Osteocyte (in vitro differentiated cells): Measurements from ENCODE around the gene IFT88. TPM values are rescaled to one million over a fixed set of nuclear protein-coding genes. Genes with fewer than 3 reads are reported as not detected.

Source experiments
- DNase-seq: peaks from one replicate; pipeline ENCODE4 v3.0.0; 2021; ENCODE audit warnings: mixed read lengths; ENCODE audit not compliant: unreplicated experiment; ENCODE audit errors: extremely low spot score
- H3K27ac Mint-ChIP-seq: one replicate; pipeline ENCODE4 v1.8.0; 2021; ENCODE audit warnings: mild to moderate bottlenecking, mixed read lengths; ENCODE audit not compliant: unreplicated experiment
- H3K27me3 Mint-ChIP-seq: one replicate; pipeline ENCODE4 v1.8.0; 2021; ENCODE audit warnings: mixed read lengths; ENCODE audit not compliant: unreplicated experiment
- H3K36me3 Mint-ChIP-seq: one replicate; pipeline ENCODE4 v1.8.0; 2021; ENCODE audit warnings: mixed read lengths; ENCODE audit not compliant: unreplicated experiment
- H3K4me1 Mint-ChIP-seq: one replicate; pipeline ENCODE4 v1.8.0; 2021; ENCODE audit warnings: mixed read lengths; ENCODE audit not compliant: unreplicated experiment
- H3K4me3 Mint-ChIP-seq: one replicate; pipeline ENCODE4 v1.8.0; 2021; ENCODE audit warnings: mild to moderate bottlenecking, moderate library complexity, mixed read lengths; ENCODE audit not compliant: unreplicated experiment
- H3K9me3 Mint-ChIP-seq: one replicate; pipeline ENCODE4 v1.8.0; 2021; ENCODE audit warnings: mixed read lengths; ENCODE audit not compliant: unreplicated experiment
- total RNA-seq: library from RNA; stranded (reverse); gene quantifications from 2 replicates; pipeline ENCODE4 v1.2.1, GENCODE V29; 2021
- TF ChIP-seq, protein P1 (sequence below): fragments of 200-600 bp; sonication (generic); IDR thresholded peaks from 2 replicates; pipeline ENCODE4 v1.5.0; 2021; ENCODE audit warnings: antibody characterized with exemption, mild to moderate bottlenecking, moderate library complexity

IFT88 gene
- total RNA-seq, 1 donor from 2014 or later: 13.7 TPM

DNA sequence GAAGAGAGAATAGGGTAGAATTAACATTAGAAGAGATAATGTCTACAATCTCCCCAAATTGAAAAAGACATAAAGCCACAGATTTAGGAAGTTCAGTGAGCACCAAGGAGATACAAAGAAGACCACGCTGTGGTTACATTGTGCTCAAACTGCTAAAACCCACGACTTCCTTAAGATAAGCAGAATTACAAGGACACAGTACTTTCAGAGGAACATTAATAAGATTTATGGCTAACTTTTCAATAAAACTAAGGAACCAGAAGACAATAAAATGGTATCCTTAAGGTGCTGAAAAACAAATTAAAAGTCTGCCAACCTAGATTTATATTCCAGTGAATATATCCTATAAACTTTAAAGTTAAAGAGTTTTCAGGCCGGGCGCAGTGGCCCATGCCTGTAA lies 129.1 kb downstream of the IFT88 start:
- Mint-ChIP-seq H3K4me3 (no peak overlapping the region), H3K4me1 (peaks cover 4% of the 10 kb centered on the region), H3K9me3 (peaks cover 3% of the 10 kb centered on the region), H3K27me3 (no peaks in the 10 kb centered on the region), H3K36me3 (peaks cover 2% of the 10 kb centered on the region), H3K27ac (no peak overlapping the region)
- TF ChIP-seq, protein P1, sequence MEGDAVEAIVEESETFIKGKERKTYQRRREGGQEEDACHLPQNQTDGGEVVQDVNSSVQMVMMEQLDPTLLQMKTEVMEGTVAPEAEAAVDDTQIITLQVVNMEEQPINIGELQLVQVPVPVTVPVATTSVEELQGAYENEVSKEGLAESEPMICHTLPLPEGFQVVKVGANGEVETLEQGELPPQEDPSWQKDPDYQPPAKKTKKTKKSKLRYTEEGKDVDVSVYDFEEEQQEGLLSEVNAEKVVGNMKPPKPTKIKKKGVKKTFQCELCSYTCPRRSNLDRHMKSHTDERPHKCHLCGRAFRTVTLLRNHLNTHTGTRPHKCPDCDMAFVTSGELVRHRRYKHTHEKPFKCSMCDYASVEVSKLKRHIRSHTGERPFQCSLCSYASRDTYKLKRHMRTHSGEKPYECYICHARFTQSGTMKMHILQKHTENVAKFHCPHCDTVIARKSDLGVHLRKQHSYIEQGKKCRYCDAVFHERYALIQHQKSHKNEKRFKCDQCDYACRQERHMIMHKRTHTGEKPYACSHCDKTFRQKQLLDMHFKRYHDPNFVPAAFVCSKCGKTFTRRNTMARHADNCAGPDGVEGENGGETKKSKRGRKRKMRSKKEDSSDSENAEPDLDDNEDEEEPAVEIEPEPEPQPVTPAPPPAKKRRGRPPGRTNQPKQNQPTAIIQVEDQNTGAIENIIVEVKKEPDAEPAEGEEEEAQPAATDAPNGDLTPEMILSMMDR: no peak
- DNase-seq: no peak

DNA sequence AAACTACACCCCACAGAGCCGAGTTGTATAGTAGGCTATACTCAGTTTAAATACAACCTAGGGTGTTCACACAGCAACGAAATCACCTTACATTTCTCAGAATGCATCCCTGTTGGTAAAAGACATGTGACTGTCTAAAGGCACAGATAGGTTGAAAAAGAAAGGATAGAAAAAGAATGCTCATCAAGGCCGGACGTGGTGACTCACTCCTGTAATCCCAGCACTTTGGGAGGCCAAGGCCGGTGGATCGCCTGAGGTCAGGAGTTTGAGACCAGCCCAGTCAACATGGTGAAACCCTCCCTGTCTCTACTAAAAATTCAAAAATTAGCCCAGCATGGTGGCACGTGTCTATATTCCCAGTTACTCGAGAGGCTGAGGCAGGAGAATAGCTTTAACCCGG lies 132.8 kb downstream of the IFT88 start:
- Mint-ChIP-seq H3K27ac (no peak overlapping the region), H3K27me3 (no peaks in the 10 kb centered on the region), H3K9me3 (peaks cover 3% of the 10 kb centered on the region), H3K4me3 (no peak overlapping the region), H3K4me1 (peaks cover 15% of the 10 kb centered on the region), H3K36me3 (peaks cover 2% of the 10 kb centered on the region)
- no peak for DNase-seq
- TF ChIP-seq, protein P1: no peak

DNA sequence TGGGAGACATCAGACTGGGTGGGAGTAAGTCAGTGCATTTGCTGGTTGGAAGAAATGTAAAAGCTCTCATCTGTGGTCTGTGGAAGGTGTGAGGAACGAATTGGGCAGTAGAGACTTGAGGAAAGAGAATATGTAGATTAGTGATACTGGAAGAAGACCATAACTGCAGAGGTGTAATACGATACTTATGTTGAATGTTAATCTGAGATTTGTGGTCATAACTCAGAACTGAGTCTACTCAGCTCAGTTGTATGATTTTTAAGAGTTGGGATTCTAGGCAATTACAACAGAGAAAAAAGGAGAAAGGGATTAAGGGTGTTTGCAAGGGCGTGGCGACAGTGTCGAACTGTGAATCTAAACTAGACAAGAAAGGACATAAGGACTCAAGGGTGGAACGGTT lies 133.3 kb downstream of the IFT88 start:
- no peak for DNase-seq
- Mint-ChIP-seq H3K4me1 (peaks cover 18% of the 10 kb centered on the region), H3K4me3 (no peak overlapping the region), H3K27me3 (no peaks in the 10 kb centered on the region), H3K9me3 (peaks cover 3% of the 10 kb centered on the region), H3K27ac (no peak overlapping the region), H3K36me3 (peaks cover 2% of the 10 kb centered on the region)
- TF ChIP-seq, protein P1: no peak

DNA sequence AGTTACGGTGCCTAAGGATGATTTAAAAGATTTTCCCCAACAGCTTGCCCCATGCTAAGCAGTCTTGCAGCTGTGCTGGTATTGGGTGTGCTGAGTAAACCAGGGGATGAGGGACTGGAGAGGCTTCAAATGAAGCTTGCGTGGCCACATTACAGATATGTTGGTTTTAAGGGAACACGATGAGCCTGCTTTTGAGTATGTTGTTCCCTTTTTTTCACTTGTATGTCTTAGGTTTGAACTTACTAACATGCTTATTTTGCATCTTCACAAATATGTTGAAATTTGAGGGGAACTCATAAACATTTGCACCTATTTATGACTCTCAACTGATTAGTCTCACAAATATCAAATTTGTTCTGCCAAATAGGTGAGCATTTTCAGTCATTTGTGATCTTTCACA lies 134.5 kb downstream of the IFT88 start:
- Mint-ChIP-seq H3K36me3 (peaks cover 2% of the 10 kb centered on the region), H3K27ac (no peak overlapping the region), H3K9me3 (peaks cover 3% of the 10 kb centered on the region), H3K4me3 (no peak overlapping the region), H3K27me3 (no peaks in the 10 kb centered on the region), H3K4me1 (peaks cover 18% of the 10 kb centered on the region)
- TF ChIP-seq, protein P1: no peak
- DNase-seq: no peak

DNA sequence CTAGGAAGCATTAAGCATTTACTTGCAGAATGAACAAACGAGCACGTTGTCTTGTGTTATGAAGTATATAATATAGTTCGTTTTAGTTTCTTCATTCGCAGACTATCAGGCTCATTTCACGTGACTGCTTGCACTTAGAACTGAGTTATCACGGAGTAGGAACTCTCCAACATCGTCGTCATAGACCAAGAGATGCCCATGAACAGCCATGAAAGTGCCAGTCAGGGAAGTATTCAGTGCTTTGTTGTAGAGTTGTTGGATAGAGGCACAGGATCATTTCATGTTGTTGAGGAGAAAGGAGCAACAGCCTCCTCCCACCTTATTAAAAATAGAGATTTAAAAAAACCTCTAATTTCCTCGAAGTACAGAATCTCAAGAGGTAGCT lies 135.6 kb downstream of the IFT88 start:
- Mint-ChIP-seq H3K4me3 (peak overlapping the region; percentile 93), H3K9me3 (peaks cover 3% of the 10 kb centered on the region), H3K36me3 (peaks cover 2% of the 10 kb centered on the region), H3K27me3 (no peaks in the 10 kb centered on the region), H3K4me1 (peaks cover 21% of the 10 kb centered on the region), H3K27ac (peak overlapping the region; percentile 81)
- TF ChIP-seq, protein P1: no peak
- DNase-seq: no peak
